A673 (cell line): Measurements from ENCODE around the gene ISCA2. TPM values are rescaled to one million over a fixed set of nuclear protein-coding genes. Genes with fewer than 3 reads are reported as not detected.

ENCODE experiments used
- BruUV-seq: library from RNA; stranded (reverse); fragments of 400-500 nt; replicated peaks from 2 replicates; lab custom pipeline; 2021; lab: Mats Ljungman, UMichigan
- CTCF ChIA-PET: fragments of 300-600 bp; sonication (Branson Sonifier 250); formaldehyde crosslinking; loops from one replicate; lab custom pipeline; 2022; ENCODE audit warnings: antibody characterized with exemption; lab: Charles Lee
- POLR2A ChIA-PET: fragments of 300-600 bp; sonication (Branson Sonifier 250); formaldehyde crosslinking; loops from one replicate; lab custom pipeline; 2022; ENCODE audit warnings: antibody characterized with exemption; ENCODE audit not compliant: low non-redundant PET; lab: Charles Lee
- DNase-seq: peaks from one replicate; pipeline ENCODE4 v3.0.0-alpha.2; 2015; ENCODE audit warnings: low spot score
- H3K27ac ChIP-seq: fragments of 200-600 bp; sonication (generic); 2 replicates; pipeline ENCODE4 v1.5.1; 2016; ENCODE audit warnings: mixed run types, low read depth, mild to moderate bottlenecking, mixed read lengths, antibody characterized with exemption, low read length; ENCODE audit not compliant: poor library complexity, severe bottlenecking
- H3K27me3 ChIP-seq: fragments of 200-600 bp; sonication (generic); replicated peaks from 2 replicates; pipeline ENCODE4 v1.6.1; 2017; ENCODE audit warnings: mixed run types, low read depth, mild to moderate bottlenecking, mixed read lengths, antibody characterized with exemption, low read length; ENCODE audit not compliant: insufficient read depth, poor library complexity
- H3K36me3 ChIP-seq: fragments of 200-600 bp; sonication (generic); 2 replicates; pipeline ENCODE4 v1.6.1; 2016; ENCODE audit warnings: mixed run types, mild to moderate bottlenecking, mixed read lengths, antibody characterized with exemption, low read length; ENCODE audit not compliant: insufficient read depth, poor library complexity, severe bottlenecking
- H3K4me1 ChIP-seq: fragments of 200-600 bp; sonication (generic); 2 replicates; pipeline ENCODE4 v1.6.1; 2017; ENCODE audit warnings: mixed run types, mild to moderate bottlenecking, mixed read lengths, antibody characterized with exemption, low read length; ENCODE audit not compliant: insufficient read depth, poor library complexity, severe bottlenecking
- H3K4me3 ChIP-seq: fragments of 200-600 bp; sonication (generic); 2 replicates; pipeline ENCODE4 v1.5.1; 2016; ENCODE audit warnings: low read depth, mixed run types, mild to moderate bottlenecking, mixed read lengths, low read length; ENCODE audit not compliant: poor library complexity, severe bottlenecking
- H3K9me3 ChIP-seq: fragments of 200-600 bp; sonication (generic); 2 replicates; pipeline ENCODE4 v1.6.1; 2016; ENCODE audit warnings: mixed run types, low read depth, mild to moderate bottlenecking, mixed read lengths, antibody characterized with exemption, low read length; ENCODE audit not compliant: poor library complexity, severe bottlenecking
- CTCF ChIP-seq: fragments of 300-800, 200-600 bp; sonication (generic); conservative IDR thresholded peaks from 2 replicates; pipeline ENCODE4 v1.5.1; 2017; ENCODE audit warnings: low read depth, mild to moderate bottlenecking, antibody characterized with exemption, low read length, moderate library complexity, mixed read lengths
- EZH2 ChIP-seq: fragments of 200-600 bp; sonication (generic); IDR thresholded peaks from 2 replicates; pipeline ENCODE4 v1.6.1; 2017; ENCODE audit warnings: borderline replicate concordance, low read depth, mild to moderate bottlenecking, mixed read lengths, antibody characterized with exemption, low read length; ENCODE audit not compliant: poor library complexity, severe bottlenecking
- intact Hi-C: fragments of 100-400 bp; cut with micrococcal nuclease; formaldehyde crosslinking; loops from one replicate; pipeline ENCODE4 v1.10.0; 2022; ENCODE audit not compliant: unreplicated experiment
- total RNA-seq: library from RNA; stranded (reverse); gene quantifications from 2 replicates; pipeline ENCODE4 v1.2.3, GENCODE V29; 2021

ISCA2 gene
- total RNA-seq, 1 experiment from 2014 or later, result 25.5 TPM

GRCh38 chr14:74501691-74502090 is 8.1 kb downstream of the ISCA2 start:
- no peaks in the 10 kb centered on the region for H3K9me3 ChIP-seq
- no peaks in the 10 kb centered on the region for H3K4me1 ChIP-seq
- BruUV-seq, result no TSS peak
- DNase-seq, result no peak
- POLR2A ChIA-PET, result no interaction called here
- H3K4me3 ChIP-seq, result no peak overlapping the region
- no peaks in the 10 kb centered on the region for H3K36me3 ChIP-seq
- CTCF ChIA-PET, result no interaction called here
- no peak for TF ChIP-seq EZH2
- no peak for TF ChIP-seq CTCF
- H3K27me3 ChIP-seq, result no peaks in the 10 kb centered on the region
- intact Hi-C loops, result no loop called here
- H3K27ac ChIP-seq, result no peak overlapping the region

GRCh38 chr14:74502236-74503019 is 8.9 kb downstream of the ISCA2 start:
- Histone ChIP-seq H3K4me3 (no peak overlapping the region), H3K27me3 (no peaks in the 10 kb centered on the region), H3K36me3 (no peaks in the 10 kb centered on the region), H3K27ac (no peak overlapping the region), H3K9me3 (no peaks in the 10 kb centered on the region), H3K4me1 (no peaks in the 10 kb centered on the region)
- TF ChIP-seq CTCF (peak; percentile 56), EZH2 (no peak)
- POLR2A ChIA-PET, result no interaction called here
- CTCF ChIA-PET, result no interaction called here
- DNase-seq, result peak; percentile 51
- BruUV-seq, result no TSS peak
- intact Hi-C loops, result no loop called here

- Histone ChIP-seq H3K9me3 (no peaks in the 10 kb centered on the region), H3K36me3 (no peaks in the 10 kb centered on the region), H3K4me1 (no peaks in the 10 kb centered on the region), H3K4me3 (no peak overlapping the region), H3K27ac (no peak overlapping the region), H3K27me3 (no peaks in the 10 kb centered on the region)
- TF ChIP-seq CTCF (no peak), EZH2 (no peak)
- POLR2A ChIA-PET, result no interaction called here
- intact Hi-C loops, result no loop called here
- CTCF ChIA-PET, result no interaction called here
- DNase-seq, result no peak
- no TSS peak for BruUV-seq
Measured at GRCh38 chr14:74503291-74503937, 9.8 kb downstream of the ISCA2 start.
